Mucosa of gallbladder (tissue), 1 donor: ENCODE data around the gene LRSAM1. TPM values are rescaled to one million over a fixed set of nuclear protein-coding genes. Genes with fewer than 3 reads are reported as not detected.

Experiments used
- DNase-seq: peaks from one replicate; pipeline ENCODE4 v3.0.0-alpha.2; 2020; ENCODE audit warnings: low spot score
- total RNA-seq: library from RNA; stranded (reverse); gene quantifications from one replicate; pipeline ENCODE4 v1.2.1, GENCODE V29; 2021
- donor health status: DM: no; HTN: no; CAD: no.

The LRSAM1 gene
- 30.1 TPM for total RNA-seq

DNA sequence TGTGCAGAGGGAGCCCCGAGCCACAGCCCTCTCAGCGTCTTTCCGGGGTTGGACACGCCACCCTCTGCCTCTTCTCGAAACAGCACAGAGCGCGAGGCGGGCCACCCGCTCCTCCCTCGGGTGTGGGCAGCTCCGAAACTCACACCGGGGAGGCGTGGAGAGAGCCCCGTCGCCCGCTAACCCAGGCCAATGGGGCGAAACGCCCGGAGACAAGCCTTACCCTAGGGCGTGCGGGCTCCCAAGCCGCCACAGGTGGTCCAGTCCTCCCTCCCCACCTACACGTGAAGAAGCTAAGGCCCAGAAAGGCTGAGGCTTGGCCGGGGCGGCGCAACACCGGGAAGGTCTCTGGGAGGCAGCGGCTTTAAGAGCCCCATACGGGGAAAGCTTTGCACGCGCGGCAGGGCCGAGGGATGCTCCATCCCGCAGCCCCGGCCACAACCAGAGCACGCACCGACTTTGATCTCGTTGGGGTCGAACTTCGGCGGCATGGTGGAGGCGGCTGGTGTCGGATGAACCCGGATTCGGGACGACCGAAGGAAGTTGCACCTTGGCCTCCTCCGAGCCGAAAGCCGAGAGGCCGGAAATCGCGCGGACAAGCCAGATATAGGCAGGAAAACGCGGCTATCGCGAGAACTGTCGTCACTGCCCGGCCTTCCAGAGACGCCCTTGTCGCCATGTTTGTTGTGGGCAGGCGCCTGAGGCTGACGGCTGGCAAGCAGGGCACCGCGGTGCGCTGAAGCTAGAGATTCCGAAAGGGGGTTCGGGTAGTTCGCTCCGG lies at the start of gene LRSAM1, which contains the start of gene RPL12:
TSS of gene LRSAM1 (plus strand) at position 681 of the 778 bp plus-strand sequence. CDS start 3,018 bp downstream, outside the sequence.
TSS of gene RPL12 (minus strand) at position 577 of the 778 bp plus-strand sequence. CDS start at position 488, 89 bp downstream.
- DNase-seq: peak; percentile 98

DNA sequence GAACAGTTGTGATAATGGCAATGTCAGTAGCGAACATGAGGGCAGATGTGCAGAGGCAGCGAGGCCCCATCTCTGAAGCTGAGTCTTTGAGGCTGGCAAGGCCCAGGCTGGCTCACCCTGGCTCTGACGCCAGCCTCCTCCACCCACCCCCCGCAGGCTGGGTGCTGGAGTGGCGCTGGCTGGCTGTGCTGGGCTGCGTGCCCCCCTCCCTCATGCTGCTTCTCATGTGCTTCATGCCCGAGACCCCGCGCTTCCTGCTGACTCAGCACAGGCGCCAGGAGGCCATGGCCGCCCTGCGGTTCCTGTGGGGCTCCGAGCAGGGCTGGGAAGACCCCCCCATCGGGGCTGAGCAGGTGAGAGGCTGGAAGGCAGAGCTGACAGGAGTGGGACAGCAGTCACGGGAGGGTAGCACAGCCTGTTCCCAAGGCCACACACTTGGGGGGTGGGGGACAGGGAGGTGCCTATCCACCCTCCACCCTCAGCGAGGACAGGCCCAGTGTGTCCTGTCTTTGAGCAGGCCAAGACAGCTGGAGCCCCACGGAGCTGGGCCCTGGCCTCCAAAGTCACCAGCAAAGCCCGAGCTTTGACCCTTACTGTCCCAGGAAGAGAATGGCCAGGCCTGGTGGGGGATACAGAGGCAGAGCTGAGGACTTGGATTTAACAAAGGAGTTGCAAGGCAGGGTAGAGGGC lies 48.8 kb upstream of the LRSAM1 start:
- no peak for DNase-seq

DNA sequence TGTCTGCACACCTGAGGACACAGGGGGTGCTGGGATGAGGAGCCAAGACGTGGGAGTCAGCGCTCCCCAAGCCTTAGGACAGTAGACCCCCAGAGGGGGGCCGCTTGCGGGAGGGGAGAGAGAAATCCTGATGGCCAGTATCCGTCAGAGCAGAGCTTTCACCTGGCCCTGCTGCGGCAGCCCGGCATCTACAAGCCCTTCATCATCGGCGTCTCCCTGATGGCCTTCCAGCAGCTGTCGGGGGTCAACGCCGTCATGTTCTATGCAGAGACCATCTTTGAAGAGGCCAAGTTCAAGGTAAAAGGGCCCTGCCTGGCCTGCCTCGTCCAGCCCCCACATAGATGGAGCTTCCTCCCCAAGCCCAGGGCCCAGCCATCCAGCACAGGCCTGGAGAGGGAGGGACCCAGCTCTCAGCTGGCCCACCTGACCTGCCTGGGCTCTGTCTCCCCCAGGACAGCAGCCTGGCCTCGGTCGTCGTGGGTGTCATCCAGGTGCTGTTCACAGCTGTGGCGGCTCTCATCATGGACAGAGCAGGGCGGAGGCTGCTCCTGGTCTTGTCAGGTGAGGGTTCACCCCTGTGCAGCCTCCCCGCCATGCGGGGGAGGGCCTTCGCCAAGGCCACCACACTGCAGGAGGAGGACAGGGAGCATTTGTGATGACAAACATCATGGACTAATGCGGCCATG lies 47.7 kb upstream of the LRSAM1 start:
- DNase-seq: no peak

DNA sequence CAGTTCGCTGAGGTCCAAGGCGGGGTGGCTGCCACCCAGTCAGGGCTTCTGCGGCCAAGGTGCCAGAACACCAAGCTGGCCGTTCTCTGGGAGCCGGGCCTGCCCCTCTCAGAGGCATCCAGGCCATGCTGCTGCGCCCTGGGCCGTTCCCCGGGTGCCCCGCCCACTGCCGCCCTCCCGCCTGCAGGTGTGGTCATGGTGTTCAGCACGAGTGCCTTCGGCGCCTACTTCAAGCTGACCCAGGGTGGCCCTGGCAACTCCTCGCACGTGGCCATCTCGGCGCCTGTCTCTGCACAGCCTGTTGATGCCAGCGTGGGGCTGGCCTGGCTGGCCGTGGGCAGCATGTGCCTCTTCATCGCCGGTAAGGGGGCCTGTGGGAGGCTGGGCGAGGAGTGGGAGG lies 46.7 kb upstream of the LRSAM1 start:
- no peak for DNase-seq

DNA sequence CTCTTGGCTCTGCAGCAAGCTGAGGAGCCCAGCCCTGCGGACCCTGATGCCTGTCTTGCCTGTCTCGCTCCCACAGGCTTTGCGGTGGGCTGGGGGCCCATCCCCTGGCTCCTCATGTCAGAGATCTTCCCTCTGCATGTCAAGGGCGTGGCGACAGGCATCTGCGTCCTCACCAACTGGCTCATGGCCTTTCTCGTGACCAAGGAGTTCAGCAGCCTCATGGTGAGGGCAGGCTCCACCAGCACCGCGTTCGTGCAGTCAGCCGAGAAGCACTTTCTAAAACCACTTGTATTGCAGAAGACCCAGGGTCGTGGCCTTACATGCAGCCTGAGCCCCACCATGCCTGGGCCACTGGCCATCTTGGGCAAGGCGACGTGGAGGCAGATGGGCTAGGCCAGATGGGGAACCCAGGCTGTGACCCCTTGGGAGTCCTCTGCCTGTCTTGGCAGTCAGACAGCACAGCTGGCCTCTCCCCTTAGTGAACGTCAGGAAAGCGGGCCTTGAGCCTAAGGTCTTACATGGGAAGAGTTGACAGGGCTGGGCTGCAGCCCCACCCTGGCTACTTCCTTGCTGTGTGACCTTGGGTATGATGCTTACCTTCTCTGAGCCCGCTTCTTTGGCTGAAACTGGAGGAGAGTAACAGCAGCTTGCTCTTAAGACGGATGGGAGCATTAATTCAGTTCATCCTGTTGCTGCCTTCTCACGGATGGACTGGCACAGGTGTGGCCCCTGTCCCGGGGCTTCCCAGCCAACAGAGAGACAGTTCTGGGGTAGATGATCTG lies 45.8 kb upstream of the LRSAM1 start:
- no peak for DNase-seq

DNA sequence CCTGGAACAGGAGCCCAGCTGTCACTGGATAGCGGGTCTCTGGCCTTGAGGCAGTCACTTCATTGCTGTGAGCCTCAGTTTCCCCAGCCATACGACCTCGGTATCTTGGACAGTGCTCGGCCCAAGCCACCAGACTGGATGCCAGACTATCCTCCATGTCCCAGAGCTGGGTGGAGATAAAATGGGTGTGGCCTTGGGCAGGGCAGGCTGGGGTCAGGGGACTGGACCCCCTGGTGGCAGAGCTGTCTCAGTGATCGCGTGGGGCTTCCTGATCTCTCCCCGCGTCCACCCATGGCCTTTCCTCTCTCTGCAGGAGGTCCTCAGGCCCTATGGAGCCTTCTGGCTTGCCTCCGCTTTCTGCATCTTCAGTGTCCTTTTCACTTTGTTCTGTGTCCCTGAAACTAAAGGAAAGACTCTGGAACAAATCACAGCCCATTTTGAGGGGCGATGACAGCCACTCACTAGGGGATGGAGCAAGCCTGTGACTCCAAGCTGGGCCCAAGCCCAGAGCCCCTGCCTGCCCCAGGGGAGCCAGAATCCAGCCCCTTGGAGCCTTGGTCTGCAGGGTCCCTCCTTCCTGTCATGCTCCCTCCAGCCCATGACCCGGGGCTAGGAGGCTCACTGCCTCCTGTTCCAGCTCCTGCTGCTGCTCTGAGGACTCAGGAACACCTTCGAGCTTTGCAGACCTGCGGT lies 44.4 kb upstream of the LRSAM1 start:
- DNase-seq: no peak

DNA sequence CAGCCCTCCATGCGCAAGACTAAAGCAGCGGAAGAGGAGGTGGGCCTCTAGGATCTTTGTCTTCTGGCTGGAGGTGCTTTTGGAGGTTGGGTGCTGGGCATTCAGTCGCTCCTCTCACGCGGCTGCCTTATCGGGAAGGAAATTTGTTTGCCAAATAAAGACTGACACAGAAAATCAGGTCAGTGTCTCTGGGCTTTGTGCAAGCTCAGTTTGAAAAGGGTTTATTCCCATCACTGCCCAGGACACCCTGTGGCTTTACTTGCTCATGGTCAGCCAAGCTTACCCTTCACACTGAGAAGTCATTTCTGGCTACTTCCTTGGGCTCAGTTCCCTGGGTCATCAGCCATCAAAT lies 43.8 kb upstream of the LRSAM1 start:
- no peak for DNase-seq

DNA sequence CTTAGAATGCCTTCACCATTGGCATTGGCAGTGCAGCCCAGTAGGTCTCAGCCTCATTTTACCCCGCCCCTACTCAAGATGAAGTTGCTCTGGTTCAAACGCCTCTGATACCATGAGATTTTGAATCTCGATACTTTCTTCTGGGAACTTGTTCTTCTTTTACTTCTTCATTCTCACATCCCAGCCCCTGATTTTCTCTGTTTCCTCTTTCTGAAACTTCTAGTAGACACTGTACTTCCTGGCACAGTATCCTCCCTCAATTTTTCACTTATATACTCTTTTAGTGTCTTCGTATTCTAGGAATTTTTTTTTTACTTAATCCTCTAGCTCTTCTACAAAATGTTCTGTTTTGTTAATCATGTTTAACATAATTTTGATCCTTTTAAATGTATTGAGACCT lies 40.2 kb upstream of the LRSAM1 start:
- no peak for DNase-seq

DNA sequence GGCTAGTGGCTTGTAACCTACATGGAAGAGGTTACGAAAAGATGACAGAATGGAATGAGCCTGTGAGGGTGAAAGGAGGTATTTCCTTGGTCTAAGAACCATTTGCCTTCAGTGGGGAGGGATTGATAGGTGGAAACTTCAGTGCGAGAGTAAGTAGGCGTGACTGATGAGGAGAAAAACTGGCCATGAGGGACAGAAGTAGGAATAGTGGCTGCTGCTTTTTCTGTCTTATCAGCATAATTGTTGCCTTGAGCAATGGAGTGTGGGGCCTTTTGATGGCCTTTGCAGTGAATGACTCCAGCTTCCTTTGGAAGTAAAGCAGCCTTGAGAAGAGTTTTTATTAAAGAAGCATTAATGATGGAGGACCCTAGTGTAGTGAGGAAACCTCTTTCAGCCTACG lies 36.2 kb upstream of the LRSAM1 start:
- DNase-seq: no peak

DNA sequence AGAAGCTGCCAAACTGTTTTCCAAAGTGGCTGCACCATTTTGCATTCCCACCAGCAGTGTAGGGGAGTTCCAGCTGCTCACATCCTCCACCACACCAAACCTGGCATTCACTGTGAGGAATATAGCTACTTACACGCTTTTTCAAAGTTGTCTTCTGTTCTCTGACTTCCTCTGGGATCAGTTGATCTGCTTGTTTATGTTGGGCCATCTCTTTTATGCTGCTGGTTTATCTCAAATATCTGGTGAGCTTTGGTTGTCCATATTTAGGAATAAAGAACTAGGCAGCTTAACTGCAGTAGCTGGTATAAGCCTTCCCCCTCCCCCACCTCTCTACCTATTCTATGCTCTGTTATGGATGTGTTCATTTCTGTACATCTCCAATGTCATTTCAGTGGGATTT lies 35.7 kb upstream of the LRSAM1 start:
- no peak for DNase-seq

DNA sequence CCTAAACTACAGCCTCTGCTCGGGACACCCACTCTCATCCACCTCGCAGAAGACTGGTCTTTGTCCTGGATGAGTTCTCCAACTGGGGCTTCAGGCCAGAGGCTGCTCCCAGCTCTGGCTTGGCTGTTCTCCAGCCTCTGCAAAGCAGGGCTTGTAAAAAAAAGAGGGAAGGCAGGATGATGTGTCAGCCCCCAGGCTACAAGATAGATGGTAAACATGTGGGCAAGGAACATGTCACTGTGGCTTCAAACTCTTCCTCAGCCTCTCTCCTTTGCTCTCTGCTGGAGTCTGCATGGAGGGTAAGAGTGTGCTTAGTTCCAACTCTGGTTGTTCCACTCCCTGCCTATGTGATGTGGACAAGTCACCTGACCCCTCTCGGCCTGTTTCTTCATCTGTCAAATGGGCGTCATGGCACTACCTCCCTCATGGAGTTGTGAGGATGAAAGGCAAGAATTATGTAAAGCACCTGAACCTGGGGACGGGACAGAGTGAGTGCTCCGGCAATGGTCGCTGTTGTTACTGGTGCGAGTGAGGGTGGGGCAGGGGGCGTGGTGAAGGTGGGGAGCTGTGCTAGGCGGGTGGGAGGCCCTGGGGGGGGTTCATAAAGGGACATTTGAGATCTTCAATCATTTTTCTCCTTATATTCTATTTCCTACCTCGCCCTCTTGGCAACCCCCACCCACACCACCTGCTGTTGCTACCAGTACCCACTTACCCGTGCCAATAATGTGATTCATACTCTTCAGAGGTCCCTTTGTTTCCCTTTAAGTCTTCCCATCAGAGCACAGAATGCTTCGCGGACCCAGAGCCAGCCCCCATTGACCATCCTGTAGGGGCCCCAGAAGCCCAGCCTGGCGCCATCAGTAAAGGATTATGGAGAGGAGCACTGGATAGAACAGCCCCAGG lies 33.9 kb upstream of the LRSAM1 start:
- DNase-seq: no peak

DNA sequence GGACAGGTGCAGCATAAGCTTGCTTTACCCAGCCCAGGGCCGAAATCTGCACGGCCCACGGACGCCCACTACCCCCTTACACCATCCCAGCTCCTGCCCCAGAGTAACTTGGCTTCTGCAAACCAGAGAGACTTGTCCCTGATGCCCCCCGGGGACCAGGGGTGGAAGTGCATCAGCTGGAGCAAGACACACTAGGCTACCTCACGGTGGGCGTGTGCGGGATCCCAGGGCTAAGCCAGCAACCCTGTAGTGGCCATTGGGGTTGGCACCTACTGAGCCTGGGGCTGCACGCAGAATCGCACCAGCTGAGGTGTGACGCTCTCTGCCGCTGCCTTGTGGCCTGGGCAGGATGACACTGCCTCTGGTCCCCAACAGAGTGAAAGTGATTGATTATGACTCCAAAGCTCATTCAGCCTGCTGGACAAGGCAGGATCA lies 33.3 kb upstream of the LRSAM1 start:
- no peak for DNase-seq

DNA sequence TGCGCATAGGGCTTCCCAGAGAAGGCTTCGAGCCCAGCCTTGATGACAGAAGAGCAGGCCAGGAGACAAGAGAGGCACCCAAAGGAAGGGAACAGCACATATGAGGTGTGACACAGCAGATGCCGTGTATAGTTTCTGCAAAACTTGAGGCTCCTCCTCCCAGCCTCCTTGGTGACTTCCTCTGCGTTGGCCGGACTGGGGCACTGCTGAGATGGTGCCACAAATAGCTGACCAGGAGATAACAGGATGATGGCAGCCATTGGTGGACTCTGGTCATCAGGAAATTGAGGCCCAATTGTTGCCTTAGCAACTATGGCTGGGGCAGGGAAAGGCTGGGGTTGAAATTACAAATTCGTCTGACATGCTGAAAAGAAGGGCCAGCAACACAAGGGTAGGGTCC lies 32.0 kb upstream of the LRSAM1 start:
- no peak for DNase-seq

DNA sequence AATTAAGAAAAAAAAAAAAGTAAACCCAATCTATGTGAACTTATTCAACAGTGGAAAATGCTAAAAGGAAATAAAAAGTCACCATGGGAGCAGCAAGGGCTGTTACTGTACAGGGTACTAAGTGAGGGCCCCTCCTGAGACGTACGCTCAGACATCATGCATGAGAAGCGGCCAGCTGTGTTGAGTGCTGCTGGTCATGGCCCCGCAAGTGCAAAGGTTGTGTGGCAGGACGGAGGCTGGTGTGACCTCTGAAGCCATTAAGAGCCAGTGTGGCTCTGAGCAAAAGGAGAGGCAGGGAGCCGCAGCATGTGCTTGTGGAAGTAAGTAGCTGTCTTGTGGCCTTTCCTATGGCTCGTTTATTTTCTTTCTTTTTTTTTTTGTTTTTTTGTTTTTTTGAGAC lies 30.3 kb upstream of the LRSAM1 start:
- DNase-seq: no peak

DNA sequence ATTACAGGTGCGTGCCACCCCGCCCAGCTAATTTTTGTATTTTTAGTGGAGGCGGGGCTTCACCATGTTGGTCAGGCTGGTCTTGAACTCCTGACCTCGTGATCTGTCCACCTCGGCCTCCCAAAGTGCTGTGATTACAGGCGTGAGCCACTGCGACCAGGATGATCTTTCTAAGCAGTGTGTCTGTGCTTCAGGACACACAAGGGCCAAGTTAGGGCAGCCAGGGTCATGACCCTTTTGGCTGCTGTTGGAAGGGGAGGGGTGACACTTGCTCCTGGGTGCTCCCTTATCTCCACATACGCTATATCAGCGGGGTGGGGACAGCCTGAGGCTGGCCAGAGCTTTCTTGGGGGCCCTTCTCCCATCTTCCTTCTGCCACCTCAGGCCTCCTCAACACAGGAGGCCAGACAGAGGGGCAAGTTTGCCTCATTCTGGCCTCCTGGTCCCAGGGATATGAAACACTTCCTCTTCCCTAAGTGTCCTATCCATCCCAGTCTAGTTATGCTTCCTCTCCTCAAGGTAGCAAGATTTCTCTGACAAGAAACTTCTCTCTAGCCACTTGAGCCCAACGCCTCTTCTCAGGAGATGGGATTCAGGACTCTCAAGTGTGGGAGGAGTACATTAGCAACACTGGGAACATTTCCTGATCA lies 29.1 kb upstream of the LRSAM1 start:
- no peak for DNase-seq

DNA sequence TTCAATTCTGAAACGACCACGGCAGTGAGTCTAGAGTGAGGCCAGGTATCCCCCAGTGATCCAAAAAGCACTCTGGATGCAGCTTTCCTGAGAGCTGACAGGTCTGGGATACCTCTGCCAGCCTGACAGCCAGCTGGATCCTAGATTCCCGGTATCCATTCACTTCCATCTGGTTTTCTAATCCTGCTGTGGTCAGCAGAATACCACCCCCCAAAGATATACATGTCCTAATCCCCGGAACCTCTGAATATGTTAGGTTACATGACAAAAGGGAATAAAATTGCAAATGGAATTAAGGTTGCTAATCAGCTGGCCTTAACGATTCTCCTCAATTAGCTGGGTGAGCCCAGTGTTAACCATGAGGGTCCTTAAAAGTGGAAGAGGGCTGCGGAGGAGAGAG lies 28.5 kb upstream of the LRSAM1 start:
- no peak for DNase-seq

DNA sequence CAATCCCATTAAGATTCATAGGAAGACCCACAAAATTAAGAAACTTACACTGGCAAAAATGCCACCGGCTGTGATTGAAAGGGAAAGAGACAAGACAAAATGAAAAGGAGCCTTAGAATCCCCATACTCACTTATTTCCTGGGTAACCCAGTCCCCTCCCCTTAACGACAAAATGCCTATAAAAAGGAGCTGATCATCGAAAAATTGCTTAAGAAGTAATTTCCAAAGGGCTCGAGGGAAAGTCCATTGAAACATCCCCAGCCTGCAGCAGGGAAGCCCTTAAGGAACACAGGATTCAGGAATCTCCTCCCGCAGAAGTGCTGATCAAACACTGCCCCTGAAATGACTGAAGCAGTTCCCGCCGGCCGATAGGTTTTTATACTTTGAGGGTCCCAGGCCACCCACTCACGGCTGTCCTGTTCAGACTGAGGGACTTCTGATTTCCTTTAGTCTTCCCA lies 27.8 kb upstream of the LRSAM1 start:
- no peak for DNase-seq

DNA sequence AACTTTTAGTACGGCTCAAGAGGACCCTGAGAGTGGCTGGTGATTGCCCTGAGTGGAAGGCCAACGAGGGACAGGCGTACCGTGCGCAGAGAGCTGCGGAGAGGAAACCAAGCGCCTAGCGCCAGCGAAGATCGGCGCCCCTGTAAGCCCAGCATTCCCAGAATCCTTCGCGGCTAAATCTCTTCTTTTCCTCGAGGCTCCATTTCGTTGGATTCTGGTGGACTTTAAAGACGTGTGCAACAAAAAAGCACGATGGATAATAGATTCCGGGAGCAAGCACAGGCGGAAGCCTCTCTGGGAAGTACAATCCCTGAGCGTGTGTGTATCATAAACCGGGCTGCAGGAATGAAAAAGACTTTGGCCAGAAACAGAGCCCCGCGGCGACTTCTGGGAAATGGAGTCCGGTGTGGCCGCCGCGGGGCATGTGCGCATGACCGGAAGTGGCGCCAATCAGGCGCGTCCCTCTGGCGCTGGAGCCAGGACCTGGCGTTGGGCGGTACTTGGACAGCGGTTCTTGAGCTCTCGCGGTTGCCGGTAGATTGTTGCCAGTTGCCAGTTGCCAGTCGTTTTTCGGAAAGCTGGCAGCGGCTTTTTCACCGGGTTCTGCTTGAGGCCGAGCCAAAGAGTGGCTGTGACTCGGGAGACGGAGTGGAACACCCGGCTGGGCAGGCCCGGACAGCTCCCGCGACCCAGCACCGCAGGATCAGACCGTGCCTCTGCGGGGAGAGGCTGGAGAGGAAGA lies 27.2 kb upstream of the LRSAM1 start, which contains the start of gene ZNF79:
TSS of gene ZNF79 (plus strand) at position 449 of the 742 bp plus-strand sequence. CDS start 406 bp downstream, outside the sequence.
- DNase-seq: peak; percentile 95

DNA sequence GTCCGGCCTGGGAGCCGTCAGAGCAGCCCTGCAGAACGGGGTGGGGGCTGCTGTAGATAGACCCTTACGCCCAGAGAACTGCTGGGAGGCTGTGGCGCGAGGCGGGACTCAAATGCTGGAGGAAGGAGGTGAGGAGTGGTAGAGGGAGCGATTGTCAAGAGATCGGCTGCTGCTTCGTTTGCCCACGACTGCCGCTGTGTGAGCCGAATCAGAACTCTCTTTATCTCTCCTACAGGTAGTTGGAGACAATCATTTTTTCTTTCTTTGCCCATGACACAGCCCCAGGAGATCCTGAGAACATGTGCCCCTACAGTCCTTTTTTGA lies 26.7 kb upstream of the LRSAM1 start:
- no peak for DNase-seq
